ENCODE measurements around the gene PCDHB13.
"Not testable (repeated sequence)": the region's sequence is repeated elsewhere in the genome, so short reads cannot be mapped to it uniquely, and the experiment has no call there.

The PCDHB13 gene

DNA sequence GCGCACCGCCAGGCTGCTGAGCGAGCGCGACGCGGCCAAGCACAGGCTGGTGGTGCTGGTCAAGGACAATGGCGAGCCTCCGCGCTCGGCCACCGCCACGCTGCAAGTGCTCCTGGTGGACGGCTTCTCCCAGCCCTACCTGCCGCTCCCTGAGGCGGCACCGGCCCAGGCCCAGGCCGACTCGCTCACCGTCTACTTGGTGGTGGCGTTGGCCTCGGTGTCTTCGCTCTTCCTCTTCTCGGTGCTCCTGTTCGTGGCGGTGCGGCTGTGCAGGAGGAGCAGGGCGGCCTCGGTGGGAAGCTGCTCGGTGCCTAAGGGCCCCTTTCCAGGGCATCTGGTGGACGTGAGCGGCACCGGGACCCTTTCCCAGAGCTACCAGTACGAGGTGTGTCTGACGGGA, 12.1 kb upstream of the PCDHB13 start:
- not testable (repeated sequence) for DNase-seq (ENCODE audit: low read depth in 2 of 2)

DNA sequence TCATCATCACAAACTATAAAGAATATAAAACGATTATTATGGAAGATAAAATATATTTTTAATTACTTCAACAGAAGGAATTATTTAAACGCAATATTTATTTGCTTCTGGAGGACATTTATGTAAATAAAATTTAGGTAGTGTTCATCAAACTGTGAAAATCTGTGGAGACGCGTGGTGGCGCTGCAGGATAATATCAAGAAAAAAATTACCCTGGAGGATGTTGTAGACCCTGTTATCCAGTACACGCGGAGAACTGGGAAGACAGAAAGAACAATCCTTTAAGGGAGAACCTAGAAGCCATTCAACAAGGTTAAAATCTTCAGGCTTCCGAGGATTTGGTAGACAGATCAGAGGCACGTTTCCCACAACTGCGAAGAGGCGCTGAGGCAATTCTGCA, 5.2 kb upstream of the PCDHB13 start, which contains the start of gene PCDHB12:
TSS of gene PCDHB12 (plus strand) at position 242 of the 400 bp plus-strand sequence. CDS start 189 bp downstream, outside the sequence.
- DNase-seq (ENCODE audit: low read depth in 2 of 2), result no peak

DNA sequence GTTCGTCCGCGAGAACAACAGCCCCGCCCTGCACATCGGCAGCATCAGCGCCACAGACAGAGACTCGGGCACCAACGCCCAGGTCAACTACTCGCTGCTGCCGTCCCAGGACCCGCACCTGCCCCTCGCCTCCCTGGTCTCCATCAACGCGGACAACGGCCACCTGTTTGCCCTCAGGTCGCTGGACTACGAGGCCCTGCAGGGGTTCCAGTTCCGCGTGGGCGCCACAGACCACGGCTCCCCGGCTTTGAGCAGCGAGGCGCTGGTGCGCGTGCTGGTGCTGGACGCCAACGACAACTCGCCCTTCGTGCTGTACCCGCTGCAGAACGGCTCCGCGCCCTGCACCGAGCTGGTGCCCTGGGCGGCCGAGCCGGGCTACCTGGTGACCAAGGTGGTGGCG, 3.4 kb upstream of the PCDHB13 start:
- DNase-seq (ENCODE audit: low read depth in 2 of 2), result not testable (repeated sequence)

DNA sequence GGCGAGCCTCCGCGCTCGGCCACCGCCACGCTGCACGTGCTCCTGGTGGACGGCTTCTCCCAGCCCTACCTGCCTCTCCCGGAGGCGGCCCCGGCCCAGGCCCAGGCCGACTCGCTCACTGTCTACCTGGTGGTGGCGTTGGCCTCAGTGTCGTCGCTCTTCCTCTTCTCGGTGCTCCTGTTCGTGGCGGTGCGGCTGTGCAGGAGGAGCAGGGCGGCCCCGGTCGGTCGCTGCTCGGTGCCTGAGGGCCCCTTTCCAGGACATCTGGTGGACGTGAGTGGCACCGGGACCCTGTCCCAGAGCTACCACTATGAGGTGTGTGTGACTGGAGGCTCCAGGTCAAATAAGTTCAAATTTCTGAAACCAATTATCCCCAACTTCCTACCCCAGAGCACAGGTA, 2.9 kb upstream of the PCDHB13 start:
- not testable (repeated sequence) for DNase-seq (ENCODE audit: low read depth in 2 of 2)

DNA sequence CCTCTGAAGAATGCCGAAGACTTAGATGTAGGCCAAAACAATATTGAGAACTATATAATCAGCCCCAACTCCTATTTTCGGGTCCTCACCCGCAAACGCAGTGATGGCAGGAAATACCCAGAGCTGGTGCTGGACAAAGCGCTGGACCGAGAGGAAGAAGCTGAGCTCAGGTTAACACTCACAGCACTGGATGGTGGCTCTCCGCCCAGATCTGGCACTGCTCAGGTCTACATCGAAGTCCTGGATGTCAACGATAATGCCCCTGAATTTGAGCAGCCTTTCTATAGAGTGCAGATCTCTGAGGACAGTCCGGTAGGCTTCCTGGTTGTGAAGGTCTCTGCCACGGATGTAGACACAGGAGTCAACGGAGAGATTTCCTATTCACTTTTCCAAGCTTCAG, 864 bp downstream of the PCDHB13 start:
- not testable (repeated sequence) for DNase-seq (ENCODE audit: low read depth in 2 of 2)

DNA sequence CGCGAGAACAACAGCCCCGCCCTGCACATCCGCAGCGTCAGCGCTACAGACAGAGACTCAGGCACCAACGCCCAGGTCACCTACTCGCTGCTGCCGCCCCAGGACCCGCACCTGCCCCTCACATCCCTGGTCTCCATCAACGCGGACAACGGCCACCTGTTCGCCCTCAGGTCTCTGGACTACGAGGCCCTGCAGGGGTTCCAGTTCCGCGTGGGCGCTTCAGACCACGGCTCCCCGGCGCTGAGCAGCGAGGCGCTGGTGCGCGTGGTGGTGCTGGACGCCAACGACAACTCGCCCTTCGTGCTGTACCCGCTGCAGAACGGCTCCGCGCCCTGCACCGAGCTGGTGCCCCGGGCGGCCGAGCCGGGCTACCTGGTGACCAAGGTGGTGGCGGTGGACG, 1.8 kb downstream of the PCDHB13 start:
- DNase-seq (ENCODE audit: low read depth in 2 of 2), result not testable (repeated sequence)

DNA sequence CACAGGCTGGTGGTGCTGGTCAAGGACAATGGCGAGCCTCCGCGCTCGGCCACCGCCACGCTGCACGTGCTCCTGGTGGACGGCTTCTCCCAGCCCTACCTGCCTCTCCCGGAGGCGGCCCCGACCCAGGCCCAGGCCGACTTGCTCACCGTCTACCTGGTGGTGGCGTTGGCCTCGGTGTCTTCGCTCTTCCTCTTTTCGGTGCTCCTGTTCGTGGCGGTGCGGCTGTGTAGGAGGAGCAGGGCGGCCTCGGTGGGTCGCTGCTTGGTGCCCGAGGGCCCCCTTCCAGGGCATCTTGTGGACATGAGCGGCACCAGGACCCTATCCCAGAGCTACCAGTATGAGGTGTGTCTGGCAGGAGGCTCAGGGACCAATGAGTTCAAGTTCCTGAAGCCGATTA, 2.3 kb downstream of the PCDHB13 start:
- not testable (repeated sequence) for DNase-seq (ENCODE audit: low read depth in 2 of 2)

DNA sequence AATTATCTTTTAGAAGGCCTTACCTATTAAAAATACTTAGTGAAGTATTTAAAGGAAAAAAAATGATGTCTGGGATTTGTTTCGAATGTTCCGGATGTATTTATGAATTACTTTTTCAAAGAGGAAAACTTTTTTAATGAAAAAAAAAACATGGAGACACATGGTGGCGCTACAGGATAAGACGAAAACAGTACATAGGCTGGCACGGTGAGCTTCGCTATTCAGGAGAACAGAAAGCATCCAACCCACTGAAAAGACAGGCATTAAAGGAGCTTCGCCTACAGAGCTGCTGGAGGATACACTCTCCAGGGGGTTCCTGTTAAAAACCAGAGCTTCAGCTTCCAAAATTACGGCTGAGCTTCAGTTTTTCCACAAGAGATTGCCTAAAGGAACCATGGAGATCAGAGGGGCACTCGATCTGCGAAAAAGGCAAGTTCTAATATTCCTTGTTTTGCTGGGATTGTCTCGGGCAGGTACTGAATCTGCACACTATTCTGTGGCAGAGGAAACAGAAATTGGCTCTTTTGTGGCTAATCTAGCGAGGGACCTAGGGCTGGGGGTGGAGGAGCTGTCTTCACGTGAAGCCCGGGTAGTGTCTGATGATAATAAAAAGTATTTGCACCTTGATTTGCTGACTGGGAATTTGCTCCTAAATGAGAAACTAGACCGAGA, 9.5 kb downstream of the PCDHB13 start, which contains the start of gene PCDHB14:
TSS of gene PCDHB14 (plus strand) at position 232 of the 672 bp plus-strand sequence. CDS start at position 395, 163 bp downstream.
- no peak for DNase-seq (ENCODE audit: low read depth in 2 of 2)

DNA sequence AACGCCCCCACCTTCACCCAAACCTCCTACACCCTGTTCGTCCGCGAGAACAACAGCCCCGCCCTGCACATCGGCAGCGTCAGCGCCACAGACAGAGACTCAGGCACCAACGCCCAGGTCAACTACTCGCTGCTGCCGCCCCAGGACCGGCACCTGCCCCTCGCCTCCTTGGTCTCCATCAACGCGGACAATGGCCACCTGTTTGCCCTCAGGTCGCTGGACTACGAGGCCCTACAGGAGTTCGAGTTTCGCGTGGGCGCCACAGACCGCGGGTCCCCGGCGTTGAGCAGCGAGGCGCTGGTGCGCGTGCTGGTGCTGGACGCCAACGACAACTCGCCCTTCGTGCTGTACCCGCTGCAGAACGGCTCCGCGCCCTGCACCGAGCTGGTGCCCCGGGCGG, 11.1 kb downstream of the PCDHB13 start:
- DNase-seq (ENCODE audit: low read depth in 2 of 2), result not testable (repeated sequence)

DNA sequence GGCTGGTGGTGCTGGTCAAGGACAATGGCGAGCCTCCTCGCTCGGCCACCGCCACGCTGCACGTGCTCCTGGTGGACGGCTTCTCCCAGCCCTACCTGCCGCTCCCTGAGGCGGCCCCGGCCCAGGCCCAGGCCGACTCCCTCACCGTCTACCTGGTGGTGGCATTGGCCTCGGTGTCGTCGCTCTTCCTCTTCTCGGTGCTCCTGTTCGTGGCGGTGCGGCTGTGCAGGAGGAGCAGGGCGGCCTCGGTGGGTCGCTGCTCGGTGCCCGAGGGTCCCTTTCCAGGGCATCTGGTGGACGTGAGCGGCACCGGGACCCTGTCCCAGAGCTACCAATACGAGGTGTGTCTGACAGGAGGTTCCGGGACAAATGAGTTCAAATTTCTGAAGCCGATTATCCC, 11.7 kb downstream of the PCDHB13 start:
- not testable (repeated sequence) for DNase-seq (ENCODE audit: low read depth in 2 of 2)

DNA sequence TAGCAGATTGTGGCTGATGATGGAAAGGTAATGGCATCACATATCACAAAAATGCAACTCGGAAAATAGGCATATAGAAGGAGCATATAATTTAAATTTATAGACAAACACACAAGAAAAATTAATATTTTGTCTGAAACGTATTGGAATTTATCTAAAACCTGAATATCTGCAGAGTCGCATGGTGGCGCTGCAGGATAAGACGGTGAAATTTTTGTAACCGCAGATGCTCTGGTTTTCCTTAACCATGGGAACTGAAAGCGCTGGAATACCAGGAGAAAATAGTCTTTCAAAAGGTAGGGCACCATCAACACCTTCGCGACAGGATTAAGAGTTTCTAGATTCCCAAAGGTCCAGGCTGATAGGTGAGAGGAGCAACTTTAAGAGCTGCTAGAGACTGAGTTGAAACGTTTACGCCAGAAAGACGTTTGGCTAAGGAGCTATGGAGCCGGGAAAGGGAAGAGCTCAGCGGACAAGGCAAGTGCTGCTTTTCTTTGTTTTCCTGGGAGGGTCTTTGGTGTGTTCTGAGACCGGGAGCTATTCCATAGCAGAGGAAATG, 20.5 kb downstream of the PCDHB13 start:
- DNase-seq (ENCODE audit: low read depth in 2 of 2), result no peak

DNA sequence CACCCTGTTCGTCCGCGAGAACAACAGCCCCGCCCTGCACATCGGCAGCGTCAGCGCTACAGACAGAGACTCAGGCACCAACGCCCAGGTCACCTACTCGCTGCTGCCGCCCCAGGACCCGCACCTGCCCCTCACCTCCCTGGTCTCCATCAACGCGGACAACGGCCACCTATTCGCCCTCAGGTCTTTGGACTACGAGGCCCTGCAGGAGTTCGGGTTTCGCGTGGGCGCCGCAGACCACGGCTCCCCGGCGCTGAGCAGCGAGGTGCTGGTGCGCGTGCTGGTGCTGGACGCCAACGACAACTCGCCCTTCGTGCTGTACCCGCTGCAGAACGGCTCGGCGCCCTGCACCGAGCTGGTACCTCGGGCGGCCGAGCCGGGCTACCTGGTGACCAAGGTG, 22.2 kb downstream of the PCDHB13 start:
- DNase-seq (ENCODE audit: low read depth in 2 of 2), result not testable (repeated sequence)

DNA sequence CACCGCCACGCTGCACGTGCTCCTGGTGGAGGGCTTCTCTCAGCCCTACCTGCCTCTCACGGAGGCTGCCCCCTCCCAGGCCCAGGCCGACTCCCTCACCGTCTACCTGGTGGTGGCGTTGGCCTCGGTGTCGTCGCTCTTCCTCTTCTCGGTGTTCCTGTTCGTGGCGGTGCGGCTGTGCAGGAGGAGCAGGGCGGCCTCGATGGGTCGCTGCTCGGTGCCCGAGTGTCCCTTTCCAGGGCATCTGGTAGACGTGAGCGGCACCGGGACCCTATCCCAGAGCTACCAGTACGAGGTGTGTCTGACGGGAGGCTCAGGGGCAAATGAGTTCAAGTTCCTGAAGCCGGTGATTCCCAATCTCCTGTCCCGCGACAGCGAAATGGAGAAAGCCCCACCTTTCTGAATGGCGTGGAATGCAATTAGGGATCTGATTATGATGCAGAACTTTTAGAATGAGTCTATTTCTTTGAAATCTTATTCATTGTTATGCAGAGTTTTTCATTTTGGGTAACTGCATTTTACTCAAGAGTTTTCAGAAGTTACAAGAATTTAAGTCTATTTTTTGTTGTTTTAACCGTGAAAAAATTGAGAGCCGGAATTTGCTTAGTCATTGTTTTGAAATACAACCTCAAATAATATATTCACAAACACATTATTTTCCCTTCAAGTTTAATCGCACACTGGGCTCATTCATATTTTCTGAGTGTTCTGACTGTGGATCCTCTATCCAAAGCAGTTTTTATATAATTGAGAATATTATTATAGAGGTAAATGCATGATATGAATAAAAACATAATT, 23.0 kb downstream of the PCDHB13 start:
- DNase-seq (ENCODE audit: low read depth in 2 of 2), result no peak

DNA sequence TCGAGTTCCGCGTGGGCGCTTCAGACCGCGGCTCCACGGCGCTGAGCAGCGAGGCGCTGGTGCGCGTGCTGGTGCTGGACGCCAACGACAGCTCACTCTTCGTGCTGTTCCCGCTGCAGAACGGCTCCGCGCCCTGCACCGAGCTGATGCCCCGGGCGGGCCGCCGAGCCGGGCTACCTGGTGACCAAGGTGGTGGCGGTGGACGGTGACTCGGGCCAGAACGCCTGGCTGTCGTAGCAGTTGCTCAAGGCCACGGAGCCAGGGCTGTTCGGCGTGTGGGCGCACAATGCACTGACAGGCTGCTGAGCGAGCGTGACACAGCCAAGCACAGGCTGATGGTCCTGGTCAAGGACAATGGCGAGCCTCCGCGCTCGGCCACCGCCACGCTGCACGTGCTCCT, 27.8 kb downstream of the PCDHB13 start:
- DNase-seq (ENCODE audit: low read depth in 2 of 2), result no peak

DNA sequence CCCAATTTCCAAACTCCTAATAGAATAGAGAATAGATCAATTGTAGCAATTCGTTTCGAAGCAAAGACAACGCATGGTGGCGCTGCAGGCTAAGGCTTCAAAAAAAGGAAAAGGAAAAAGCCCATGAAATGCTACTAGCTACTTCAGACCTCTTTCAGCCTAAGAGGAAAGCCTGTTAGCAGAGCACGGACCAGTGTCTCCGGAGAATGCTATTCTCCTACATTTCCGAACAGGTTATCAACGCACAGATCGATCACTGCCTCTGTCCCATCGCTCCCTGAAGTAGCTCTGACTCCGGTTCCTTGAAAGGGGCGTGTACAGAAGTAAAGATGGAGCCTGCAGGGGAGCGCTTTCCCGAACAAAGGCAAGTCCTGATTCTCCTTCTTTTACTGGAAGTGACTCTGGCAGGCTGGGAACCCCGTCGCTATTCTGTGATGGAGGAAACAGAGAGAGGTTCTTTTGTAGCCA, 31.6 kb downstream of the PCDHB13 start, which contains the start of gene PCDHB15:
TSS of gene PCDHB15 (plus strand) at position 146 of the 468 bp plus-strand sequence. CDS start at position 330, 184 bp downstream.
- no peak for DNase-seq (ENCODE audit: low read depth in 2 of 2)

DNA sequence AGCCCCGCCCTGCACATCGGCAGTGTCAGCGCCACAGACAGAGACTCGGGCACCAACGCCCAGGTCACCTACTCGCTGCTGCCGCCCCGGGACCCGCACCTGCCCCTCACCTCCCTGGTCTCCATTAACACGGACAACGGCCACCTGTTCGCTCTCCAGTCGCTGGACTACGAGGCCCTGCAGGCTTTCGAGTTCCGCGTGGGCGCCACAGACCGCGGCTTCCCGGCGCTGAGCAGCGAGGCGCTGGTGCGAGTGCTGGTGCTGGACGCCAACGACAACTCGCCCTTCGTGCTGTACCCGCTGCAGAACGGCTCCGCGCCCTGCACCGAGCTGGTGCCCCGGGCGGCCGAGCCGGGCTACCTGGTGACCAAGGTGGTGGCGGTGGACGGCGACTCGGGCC, 33.3 kb downstream of the PCDHB13 start:
- not testable (repeated sequence) for DNase-seq (ENCODE audit: low read depth in 2 of 2)

DNA sequence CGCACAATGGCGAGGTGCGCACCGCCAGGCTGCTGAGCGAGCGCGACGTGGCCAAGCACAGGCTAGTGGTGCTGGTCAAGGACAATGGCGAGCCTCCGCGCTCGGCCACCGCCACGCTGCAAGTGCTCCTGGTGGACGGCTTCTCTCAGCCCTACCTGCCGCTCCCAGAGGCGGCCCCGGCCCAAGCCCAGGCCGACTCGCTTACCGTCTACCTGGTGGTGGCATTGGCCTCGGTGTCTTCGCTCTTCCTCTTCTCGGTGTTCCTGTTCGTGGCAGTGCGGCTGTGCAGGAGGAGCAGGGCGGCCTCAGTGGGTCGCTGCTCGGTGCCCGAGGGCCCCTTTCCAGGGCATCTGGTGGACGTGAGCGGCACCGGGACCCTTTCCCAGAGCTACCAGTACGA, 33.7 kb downstream of the PCDHB13 start:
- not testable (repeated sequence) for DNase-seq (ENCODE audit: low read depth in 2 of 2)

DNA sequence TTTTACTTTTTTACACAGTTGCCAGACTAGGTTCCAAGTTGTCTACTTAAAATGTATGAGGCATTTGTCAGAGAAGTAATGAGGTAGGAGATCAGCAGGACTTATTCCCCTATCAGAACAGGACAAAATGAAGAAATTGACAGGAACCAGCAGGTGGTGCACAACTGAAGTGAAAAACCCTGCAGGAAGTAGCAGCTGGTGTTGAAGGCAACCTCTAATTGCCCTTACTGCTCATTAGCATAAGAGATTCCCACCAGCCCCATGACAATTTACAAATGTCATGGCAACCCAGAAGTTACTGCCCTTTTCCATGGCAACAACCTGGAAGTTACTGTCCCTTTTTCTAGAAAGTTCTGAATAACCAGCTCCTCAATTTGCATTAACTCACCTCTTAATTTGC, 36.9 kb downstream of the PCDHB13 start:
- DNase-seq (ENCODE audit: low read depth in 2 of 2), result no peak

DNA sequence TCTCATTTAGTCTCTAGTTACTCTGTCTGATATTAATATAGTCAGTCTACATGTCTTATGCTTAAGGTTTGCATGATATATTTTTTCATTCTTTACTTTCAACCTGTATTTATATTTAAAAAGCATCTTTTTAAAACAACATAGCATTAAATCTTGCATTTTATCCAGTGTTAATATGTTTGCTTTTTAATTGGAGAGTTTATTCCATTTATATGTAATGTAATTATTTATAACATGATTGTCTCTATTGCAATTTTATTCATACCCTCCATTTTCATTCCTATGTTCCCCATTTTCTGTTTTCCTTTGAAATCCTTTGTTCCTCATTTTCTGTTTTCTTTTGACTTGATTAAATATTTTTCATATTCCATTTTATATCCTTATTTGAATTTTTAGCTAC, 44.7 kb downstream of the PCDHB13 start:
- no peak for DNase-seq (ENCODE audit: low read depth in 2 of 2)

DNA sequence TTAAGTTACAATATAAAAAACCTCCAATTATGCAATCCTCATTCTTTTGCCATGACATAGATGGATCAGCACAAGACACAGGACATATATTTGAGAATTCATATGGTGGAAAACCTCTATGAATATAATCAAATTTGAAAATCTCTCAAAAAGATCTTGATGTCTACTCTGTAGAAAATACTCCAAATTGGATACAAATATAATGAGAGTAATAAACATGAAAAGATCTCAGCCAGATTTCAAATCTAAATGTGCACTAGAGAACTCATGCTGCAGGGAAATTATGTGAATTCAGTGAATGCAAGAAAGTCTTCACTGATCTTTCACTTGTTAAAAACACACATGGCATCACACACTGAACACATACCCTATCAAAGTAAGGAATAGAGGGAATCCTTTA, 45.2 kb downstream of the PCDHB13 start:
- no peak for DNase-seq (ENCODE audit: low read depth in 2 of 2)

DNA sequence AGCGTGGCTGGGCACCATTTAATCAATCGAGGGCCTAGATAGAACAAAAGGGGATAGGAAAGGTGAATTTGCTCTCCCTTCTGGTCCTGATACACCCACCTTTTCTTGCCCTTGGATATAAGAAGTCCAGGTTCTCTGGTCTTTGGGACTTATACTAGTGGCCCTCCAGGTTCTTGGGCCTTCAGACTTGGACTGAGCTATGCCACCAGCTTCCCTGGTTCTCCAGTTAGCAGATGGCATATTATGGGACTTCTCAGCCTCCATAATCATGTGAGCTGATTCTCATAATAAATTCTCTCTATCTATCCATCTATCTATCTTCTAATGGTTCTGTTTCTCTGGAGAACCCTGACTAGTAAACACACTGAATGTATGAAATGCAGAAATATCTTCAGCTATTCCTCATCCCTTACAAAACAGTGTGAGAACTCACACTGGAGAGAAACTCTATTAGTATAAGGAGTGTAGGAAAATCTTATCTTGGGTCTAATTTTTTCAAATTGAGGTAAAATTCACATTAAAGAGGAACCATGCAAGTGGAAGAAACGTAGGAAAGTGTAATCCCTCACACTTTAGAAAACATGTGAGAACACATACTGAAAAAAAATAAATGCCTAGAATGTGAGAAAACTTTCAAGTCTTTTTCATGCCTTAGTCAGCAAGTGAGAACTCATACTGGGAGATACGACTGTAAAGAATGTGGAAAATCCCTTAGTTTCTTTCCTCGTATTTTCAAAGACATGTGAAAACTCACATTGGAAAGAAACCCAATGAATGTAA, 46.9 kb downstream of the PCDHB13 start:
- no peak for DNase-seq (ENCODE audit: low read depth in 2 of 2)

DNA sequence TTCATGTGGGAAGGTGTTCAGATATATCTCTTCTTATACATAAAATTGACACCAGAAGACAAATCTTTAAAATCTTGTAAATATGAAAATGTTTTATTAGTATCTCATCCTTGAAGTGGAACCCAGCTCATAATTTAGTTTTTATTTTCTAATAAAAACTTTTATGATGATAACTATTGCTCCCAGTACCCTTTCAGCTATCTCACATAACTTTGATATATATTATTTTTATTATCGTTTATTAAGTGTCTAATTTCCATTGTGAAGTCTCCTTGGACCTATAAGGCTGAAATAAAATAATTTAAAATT, 47.5 kb downstream of the PCDHB13 start:
- DNase-seq (ENCODE audit: low read depth in 2 of 2), result no peak

All from stimulated activated CD4-positive, alpha-beta T cell treated with anti-CD3 and anti-CD28 coated beads, Interleukin-12 subunit alpha, Interleukin-12 subunit beta, amount 100 ng/mL, for 24 hours (primary cell).